SK-N-SH treated with all-trans-retinoic acid at 6 μM for 48 hours (cell line): Measurements from ENCODE around the gene UNKL.

Experiments
- ARNTL ChIP-seq: fragments of 450-650 bp; formaldehyde crosslinking; IDR thresholded peaks from 2 replicates; pipeline ENCODE4 v1.5.0; 2020; ENCODE audit warnings: low read depth, mild to moderate bottlenecking, moderate library complexity, borderline replicate concordance
- CREB5 ChIP-seq: fragments of 250-450 bp; sonication (Bioruptor Pico); IDR thresholded peaks from 2 replicates; pipeline ENCODE4 v1.5.1; 2020; ENCODE audit warnings: low read depth, mild to moderate bottlenecking, moderate library complexity
- ISL1 ChIP-seq: fragments of 250-450 bp; sonication (Bioruptor Pico); IDR thresholded peaks from 2 replicates; pipeline ENCODE4 v2.1.2; 2022; ENCODE audit warnings: mild to moderate bottlenecking, moderate library complexity
- PATZ1 ChIP-seq: fragments of 250-450 bp; sonication (Bioruptor Pico); IDR thresholded peaks from 2 replicates; pipeline ENCODE4 v1.8.0; 2020; ENCODE audit warnings: mild to moderate bottlenecking, moderate library complexity, borderline replicate concordance
- PPARA ChIP-seq: fragments of 250-450 bp; sonication (Bioruptor Pico); IDR thresholded peaks from 2 replicates; pipeline ENCODE4 v1.5.0; 2020; ENCODE audit warnings: mild to moderate bottlenecking, borderline replicate concordance
- RARB ChIP-seq: fragments of 250-450 bp; sonication (Bioruptor Pico); IDR thresholded peaks from 2 replicates; pipeline ENCODE4 v1.8.0; 2021; ENCODE audit warnings: mild to moderate bottlenecking, moderate library complexity
- SNAI2 ChIP-seq: fragments of 250-450 bp; sonication (Bioruptor Pico); IDR thresholded peaks from 2 replicates; pipeline ENCODE4 v1.5.0; 2020; ENCODE audit warnings: mild to moderate bottlenecking, moderate library complexity
- TOX ChIP-seq: fragments of 250-450 bp; sonication (Bioruptor Pico); IDR thresholded peaks from 2 replicates; pipeline ENCODE4 v1.8.0; 2021; ENCODE audit warnings: mild to moderate bottlenecking, moderate library complexity, borderline replicate concordance
- ZFP3 ChIP-seq: fragments of 250-450 bp; sonication (Bioruptor Pico); IDR thresholded peaks from 2 replicates; pipeline ENCODE4 v1.5.0; 2020; ENCODE audit warnings: mild to moderate bottlenecking, moderate library complexity
- ZFP30 ChIP-seq: fragments of 450-650 bp; formaldehyde crosslinking; IDR thresholded peaks from 2 replicates; pipeline ENCODE4 v1.5.0; 2022; ENCODE audit warnings: mild to moderate bottlenecking, moderate library complexity
- ZNF565 ChIP-seq: fragments of 450-650 bp; formaldehyde crosslinking; conservative IDR thresholded peaks from 2 replicates; pipeline ENCODE4 v1.5.0; 2020; ENCODE audit warnings: low read depth, mild to moderate bottlenecking, moderate library complexity
- ZNF70 ChIP-seq: fragments of 450-650 bp; formaldehyde crosslinking; IDR thresholded peaks from 2 replicates; pipeline ENCODE4 v1.5.0; 2020; ENCODE audit warnings: mild to moderate bottlenecking, moderate library complexity
- ZNF8 ChIP-seq: fragments of 450-650 bp; formaldehyde crosslinking; IDR thresholded peaks from 2 replicates; pipeline ENCODE4 v1.5.0; 2020; ENCODE audit warnings: mild to moderate bottlenecking, moderate library complexity
- TF ChIP-seq, protein P1 (sequence below): fragments of 250-450 bp; sonication (Bioruptor Pico); IDR thresholded peaks from 2 replicates; pipeline ENCODE4 v1.5.0; 2020; ENCODE audit warnings: mild to moderate bottlenecking, moderate library complexity

GRCh38 chr16:1456951-1457350 is 42.4 kb upstream of the UNKL start:
- TF ChIP-seq ISL1 (CRISPR knock-in tag) (no peak), PPARA (CRISPR knock-in tag) (no peak), RARB (CRISPR knock-in tag) (no peak), ZNF565 (no peak), ARNTL (CRISPR knock-in tag) (no peak), CREB5 (CRISPR knock-in tag) (no peak), PATZ1 (no peak), TOX (CRISPR knock-in tag) (no peak), SNAI2 (CRISPR knock-in tag) (no peak), ZNF70 (CRISPR knock-in tag) (no peak), ZNF8 (CRISPR knock-in tag) (no peak), ZFP30 (CRISPR knock-in tag) (no peak), ZFP3 (no peak)
- TF ChIP-seq, protein P1, sequence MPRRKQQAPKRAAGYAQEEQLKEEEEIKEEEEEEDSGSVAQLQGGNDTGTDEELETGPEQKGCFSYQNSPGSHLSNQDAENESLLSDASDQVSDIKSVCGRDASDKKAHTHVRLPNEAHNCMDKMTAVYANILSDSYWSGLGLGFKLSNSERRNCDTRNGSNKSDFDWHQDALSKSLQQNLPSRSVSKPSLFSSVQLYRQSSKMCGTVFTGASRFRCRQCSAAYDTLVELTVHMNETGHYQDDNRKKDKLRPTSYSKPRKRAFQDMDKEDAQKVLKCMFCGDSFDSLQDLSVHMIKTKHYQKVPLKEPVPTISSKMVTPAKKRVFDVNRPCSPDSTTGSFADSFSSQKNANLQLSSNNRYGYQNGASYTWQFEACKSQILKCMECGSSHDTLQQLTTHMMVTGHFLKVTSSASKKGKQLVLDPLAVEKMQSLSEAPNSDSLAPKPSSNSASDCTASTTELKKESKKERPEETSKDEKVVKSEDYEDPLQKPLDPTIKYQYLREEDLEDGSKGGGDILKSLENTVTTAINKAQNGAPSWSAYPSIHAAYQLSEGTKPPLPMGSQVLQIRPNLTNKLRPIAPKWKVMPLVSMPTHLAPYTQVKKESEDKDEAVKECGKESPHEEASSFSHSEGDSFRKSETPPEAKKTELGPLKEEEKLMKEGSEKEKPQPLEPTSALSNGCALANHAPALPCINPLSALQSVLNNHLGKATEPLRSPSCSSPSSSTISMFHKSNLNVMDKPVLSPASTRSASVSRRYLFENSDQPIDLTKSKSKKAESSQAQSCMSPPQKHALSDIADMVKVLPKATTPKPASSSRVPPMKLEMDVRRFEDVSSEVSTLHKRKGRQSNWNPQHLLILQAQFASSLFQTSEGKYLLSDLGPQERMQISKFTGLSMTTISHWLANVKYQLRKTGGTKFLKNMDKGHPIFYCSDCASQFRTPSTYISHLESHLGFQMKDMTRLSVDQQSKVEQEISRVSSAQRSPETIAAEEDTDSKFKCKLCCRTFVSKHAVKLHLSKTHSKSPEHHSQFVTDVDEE = no peak
